Gastroesophageal sphincter (tissue), 4 donors: ENCODE measurements around the gene PHLPP1. TPM values are rescaled to one million over a fixed set of nuclear protein-coding genes. Genes with fewer than 3 reads are reported as not detected.

ENCODE experiments used
- ATAC-seq: fragments of 150-250 bp; one replicate; pipeline ENCODE4 v1.9.1; 2016; ENCODE audit warnings: mild to moderate bottlenecking, moderate library complexity
- H3K27ac ChIP-seq, 4 donors: fragments of 200-600 bp; sonication (generic) in 3 of 4; 1 replicate in 3 of 4; 2 replicates in 1 of 4; pipeline ENCODE4 v1.5.1; 2016 to 2019
- H3K27me3 ChIP-seq: fragments of 200-600 bp; sonication (generic); one replicate; pipeline ENCODE4 v1.5.1; 2019
- H3K36me3 ChIP-seq, 2 donors: fragments of 200-600 bp; sonication (generic); one replicate each; pipeline ENCODE4 v1.5.1; 2019; ENCODE audit warnings: control low read depth in 1 of 2
- H3K4me1 ChIP-seq, 3 donors: fragments of 200-600 bp; sonication (generic); 1 replicate in 2 of 3; 2 replicates in 1 of 3; pipeline ENCODE4 v1.5.1; 2016 to 2019; ENCODE audit warnings: control low read depth in 2 of 3
- H3K4me3 ChIP-seq, 2 donors: fragments of 200-600 bp; sonication (generic); one replicate each; pipeline ENCODE4 v1.5.1; 2019; ENCODE audit warnings: mild to moderate bottlenecking in 1 of 2, moderate library complexity in 1 of 2
- H3K9me3 ChIP-seq, 3 donors: fragments of 200-600 bp; sonication (generic); one replicate each; pipeline ENCODE4 v1.5.1; 2017 to 2019; ENCODE audit warnings: control low read depth in 2 of 3
- CTCF ChIP-seq, 4 experiments: fragments of 200-600 bp in 2 of 4; fragments of 450-650 bp in 2 of 4; sonication (generic) in 1 of 4; IDR thresholded peaks; one replicate each; pipeline ENCODE4 v1.5.1; 2017 to 2019; ENCODE audit warnings: antibody characterized with exemption in 4 of 4, mild to moderate bottlenecking in 2 of 4, moderate library complexity in 2 of 4
- EP300 ChIP-seq: sonication (generic); formaldehyde crosslinking; IDR thresholded peaks from one replicate; pipeline ENCODE4 v1.6.1; 2017; ENCODE audit warnings: antibody characterized with exemption, mild to moderate bottlenecking
- POLR2A ChIP-seq, 2 donors: fragments of 450-650 bp; IDR thresholded peaks; one replicate each; pipeline ENCODE4 v1.6.1; 2017; ENCODE audit warnings: antibody characterized with exemption in 2 of 2, mild to moderate bottlenecking in 2 of 2, moderate library complexity in 1 of 2
- POLR2AphosphoS5 ChIP-seq: sonication (generic); formaldehyde crosslinking; IDR thresholded peaks from one replicate; pipeline ENCODE4 v1.6.1; 2017; ENCODE audit warnings: antibody characterized with exemption
- WGBS, 2 donors: methylation state at CpG; one replicate each; pipeline ENCODE4 v1.1.5; 2018; ENCODE audit warnings: low coverage in 1 of 2; 5-methylcytosine and 5-hydroxymethylcytosine counted together
- total RNA-seq, 4 donors: library from RNA; depleted of rRNA; stranded (reverse); fragments of >200 nt; gene quantifications; one replicate each; pipeline ENCODE4 v1.1.0, GENCODE V29; 2016

PHLPP1 gene
- total RNA-seq, 4 donors from 2014 or later: 10.8 to 19.1 (median 16.3) TPM

GRCh38 chr18:63000839-63001238 lies 285.5 kb downstream of the PHLPP1 start:
- Histone ChIP-seq H3K27ac (no peak overlapping the region), H3K36me3 (no peaks in the 10 kb centered on the region), H3K9me3 (no peaks in the 10 kb centered on the region), H3K27me3 (no peaks in the 10 kb centered on the region), H3K4me1 (peaks cover 0 to 11% (median 4%) of the 10 kb centered on the region in 3 donors), H3K4me3 (no peak overlapping the region)
- no peak for ATAC-seq
- TF ChIP-seq POLR2A (IDR thresholded peaks at IDR 0.05): no peak
- no peak for TF ChIP-seq POLR2AphosphoS5
- no peak for TF ChIP-seq EP300
- no peak for TF ChIP-seq CTCF (IDR thresholded peaks at IDR 0.05)
- WGBS, 2 donors: 66 to 83% methylated on average over 1 to 4 of the region's 8 CpGs

GRCh38 chr18:63001861-63002260 lies 286.5 kb downstream of the PHLPP1 start:
- peaks cover 0 to 11% (median 4%) of the 10 kb centered on the region in 3 donors for H3K4me1 ChIP-seq
- no peak overlapping the region for H3K27ac ChIP-seq
- TF ChIP-seq POLR2A (IDR thresholded peaks at IDR 0.05): no peak
- TF ChIP-seq POLR2AphosphoS5: no peak
- no peak for TF ChIP-seq EP300
- no peak for TF ChIP-seq CTCF (IDR thresholded peaks at IDR 0.05)
- no peaks in the 10 kb centered on the region for H3K9me3 ChIP-seq
- H3K4me3 ChIP-seq: no peak overlapping the region
- no peak for ATAC-seq
- 100% methylated on average over 1 to 3 of the region's 5 CpGs for WGBS, 2 donors
- H3K27me3 ChIP-seq: no peaks in the 10 kb centered on the region
- no peaks in the 10 kb centered on the region for H3K36me3 ChIP-seq

GRCh38 chr18:63002305-63002704 lies 287.0 kb downstream of the PHLPP1 start:
- H3K9me3 ChIP-seq: no peaks in the 10 kb centered on the region
- no peaks in the 10 kb centered on the region for H3K36me3 ChIP-seq
- 88 to 100% methylated on average over 3 to 4 of the region's 6 CpGs for WGBS, 2 donors
- TF ChIP-seq CTCF (IDR thresholded peaks at IDR 0.05) (no peak), EP300 (no peak), POLR2A (IDR thresholded peaks at IDR 0.05) (no peak), POLR2AphosphoS5 (no peak)
- peaks cover 0 to 11% (median 4%) of the 10 kb centered on the region in 3 donors for H3K4me1 ChIP-seq
- H3K4me3 ChIP-seq: no peak overlapping the region
- H3K27me3 ChIP-seq: no peaks in the 10 kb centered on the region
- no peak for ATAC-seq
- no peak overlapping the region for H3K27ac ChIP-seq

- no peak for ATAC-seq
- H3K36me3 ChIP-seq: no peaks in the 10 kb centered on the region
- 74 to 96% methylated on average over 4 to 6 of the region's 9 CpGs for WGBS, 2 donors
Observed at GRCh38 chr18:63002803-63003445, 287.6 kb downstream of the PHLPP1 start.

More at GRCh38 chr18:63002803-63003445, 287.6 kb downstream of the PHLPP1 start:
- no peaks in the 10 kb centered on the region for H3K9me3 ChIP-seq
- no peak overlapping the region for H3K27ac ChIP-seq
- no peaks in the 10 kb centered on the region for H3K27me3 ChIP-seq
- TF ChIP-seq CTCF (IDR thresholded peaks at IDR 0.05) (no peak), POLR2AphosphoS5 (no peak), EP300 (no peak), POLR2A (IDR thresholded peaks at IDR 0.05) (no peak)
- no peak overlapping the region for H3K4me3 ChIP-seq
- H3K4me1 ChIP-seq: peaks cover 0 to 11% (median 4%) of the 10 kb centered on the region in 3 donors
